ENCODE results near the gene CCM2. TPM values are rescaled to one million over a fixed set of nuclear protein-coding genes. Genes with fewer than 3 reads are reported as not detected.

CCM2 gene
- total and polyA plus RNA-seq, 9 donors: 16.2 to 34.6 (median 23.1) TPM

GRCh38 chr7:45050198-45050597, 50.2 kb downstream of the CCM2 start:
- Histone ChIP-seq H3K27me3 (no peaks in the 10 kb centered on the region), H3K36me3 (no peaks in the 10 kb centered on the region), H3K4me3 (no peak overlapping the region), H3K9me3 (no peaks in the 10 kb centered on the region), H3K27ac (no peak overlapping the region), H3K4me1 (ENCODE audit: insufficient read depth) (no peaks in the 10 kb centered on the region)
- DNase-seq: no peak
- WGBS, 3 donors: 72 to 97% (median 96%) methylated on average over 2 of the region's 2 CpGs
- TF ChIP-seq POLR2A (IDR thresholded peaks at IDR 0.05) (no peak), EP300 (IDR thresholded peaks at IDR 0.05) (no peak), CTCF (IDR thresholded peaks at IDR 0.05) (no peak)
- intact Hi-C loops (cut with DNase I): no loop called here

DNA sequence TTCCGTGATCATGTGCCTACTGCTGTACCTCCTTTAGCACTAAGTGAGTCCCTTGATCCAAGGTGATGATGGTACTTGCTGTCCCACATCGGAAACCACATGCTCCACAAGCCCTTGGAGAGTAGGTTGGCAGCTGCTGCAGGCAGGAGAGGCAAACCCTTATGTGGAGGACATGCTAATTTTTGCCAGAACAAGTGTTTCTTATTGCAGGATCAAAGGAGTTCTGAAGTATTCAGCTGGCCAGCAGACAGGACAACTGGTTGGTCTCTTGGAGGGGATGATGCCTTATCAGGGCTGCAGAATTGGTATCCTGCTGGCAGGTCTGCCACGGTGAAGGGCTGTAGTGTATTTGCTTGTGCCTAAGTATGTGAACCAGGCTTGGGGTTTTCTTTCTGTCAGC, 52.0 kb downstream of the CCM2 start:
- Histone ChIP-seq H3K36me3 (no peaks in the 10 kb centered on the region), H3K4me3 (no peak overlapping the region), H3K27me3 (no peaks in the 10 kb centered on the region), H3K27ac (no peak overlapping the region), H3K9me3 (no peaks in the 10 kb centered on the region), H3K4me1 (ENCODE audit: insufficient read depth) (no peaks in the 10 kb centered on the region)
- DNase-seq: no peak
- 69 to 86% (median 85%) methylated on average over 3 of the region's 3 CpGs for WGBS, 3 donors
- intact Hi-C loops (cut with DNase I): no loop called here
- no peak for TF ChIP-seq EP300 (IDR thresholded peaks at IDR 0.05)
- no peak for TF ChIP-seq POLR2A (IDR thresholded peaks at IDR 0.05)
- no peak for TF ChIP-seq CTCF (IDR thresholded peaks at IDR 0.05)

DNA sequence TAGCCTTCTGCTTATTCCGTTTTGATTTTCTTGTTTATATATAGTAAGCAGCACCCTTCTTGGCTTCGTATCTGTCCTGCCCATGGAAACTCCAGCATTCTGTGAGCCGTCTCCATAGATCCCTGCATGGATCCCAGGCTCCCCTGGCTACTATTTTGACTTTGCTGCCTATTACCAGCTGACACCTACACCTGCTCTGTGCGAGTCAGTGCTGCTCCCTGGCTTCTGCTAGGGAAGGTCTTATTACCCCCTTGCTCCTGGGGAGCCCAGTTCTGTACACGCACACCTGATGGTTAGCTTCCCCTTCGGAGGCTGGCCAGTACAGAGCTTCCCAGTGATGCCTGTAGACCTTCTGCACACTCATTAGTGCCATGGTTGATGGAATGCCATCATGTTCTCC, 53.4 kb downstream of the CCM2 start:
- WGBS, 3 donors: 95 to 98% (median 95%) methylated on average over 6 of the region's 6 CpGs

DNA sequence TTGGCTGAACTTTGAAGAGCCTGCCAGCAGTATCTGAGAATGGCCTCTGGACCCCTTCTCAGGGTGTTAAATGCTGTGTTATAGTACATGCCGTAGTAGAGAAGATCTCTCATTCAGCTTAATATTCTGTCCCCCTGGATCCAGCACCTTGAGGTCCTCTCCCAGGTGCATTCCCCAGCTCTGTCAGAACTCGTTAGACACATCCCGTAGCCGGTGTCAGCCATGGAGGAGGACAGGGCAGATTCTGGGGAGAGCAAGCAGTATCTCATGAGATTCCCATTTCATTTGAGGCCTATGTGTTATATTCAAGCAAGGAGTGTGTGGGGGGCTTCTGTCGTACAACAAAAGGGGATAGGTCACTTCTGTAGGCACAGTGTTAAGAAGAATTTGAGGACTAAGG, 53.9 kb downstream of the CCM2 start:
- intact Hi-C loops (cut with DNase I): no loop called here

More for the DNA sequence above, 53.4 kb downstream of the CCM2 start:
- no peak for DNase-seq
- H3K27ac ChIP-seq: no peak overlapping the region
- H3K4me1 ChIP-seq (ENCODE audit: insufficient read depth): no peaks in the 10 kb centered on the region
- no peak for TF ChIP-seq CTCF (IDR thresholded peaks at IDR 0.05)
- no peak for TF ChIP-seq EP300 (IDR thresholded peaks at IDR 0.05)
- no peak for TF ChIP-seq POLR2A (IDR thresholded peaks at IDR 0.05)
- H3K27me3 ChIP-seq: no peaks in the 10 kb centered on the region
- no peaks in the 10 kb centered on the region for H3K9me3 ChIP-seq
- intact Hi-C loops (cut with DNase I): no loop called here
- no peaks in the 10 kb centered on the region for H3K36me3 ChIP-seq
- H3K4me3 ChIP-seq: no peak overlapping the region

More for the DNA sequence above, 53.9 kb downstream of the CCM2 start:
- H3K9me3 ChIP-seq: no peaks in the 10 kb centered on the region
- DNase-seq: no peak
- H3K4me1 ChIP-seq (ENCODE audit: insufficient read depth): no peaks in the 10 kb centered on the region
- H3K27ac ChIP-seq: no peak overlapping the region
- H3K27me3 ChIP-seq: no peaks in the 10 kb centered on the region
- no peak for TF ChIP-seq EP300 (IDR thresholded peaks at IDR 0.05)
- no peak for TF ChIP-seq CTCF (IDR thresholded peaks at IDR 0.05)
- TF ChIP-seq POLR2A (IDR thresholded peaks at IDR 0.05): no peak
- WGBS, 3 donors: 96 to 97% (median 97%) methylated on average over 5 of the region's 5 CpGs
- H3K36me3 ChIP-seq: no peaks in the 10 kb centered on the region
- H3K4me3 ChIP-seq: no peak overlapping the region

Measured in ovary (tissue), 9 donors.